Nephron progenitor cell (in vitro differentiated cells): ENCODE results near the gene RNPS1.

Experiments
- DNase-seq: peaks from one replicate; pipeline ENCODE4 v3.0.0; 2021
- H3K27ac Mint-ChIP-seq: 2 replicates; pipeline ENCODE4 v1.8.0; 2021; ENCODE audit warnings: mild to moderate bottlenecking, moderate library complexity, mixed read lengths
- H3K27me3 Mint-ChIP-seq: 2 replicates; pipeline ENCODE4 v1.8.0; 2021; ENCODE audit warnings: mild to moderate bottlenecking, low read depth, mixed read lengths; ENCODE audit not compliant: poor library complexity
- H3K36me3 Mint-ChIP-seq: 2 replicates; pipeline ENCODE4 v1.8.0; 2021; ENCODE audit warnings: low read depth, mixed read lengths
- H3K4me1 Mint-ChIP-seq: 2 replicates; pipeline ENCODE4 v1.8.0; 2021; ENCODE audit warnings: mixed read lengths
- H3K4me3 Mint-ChIP-seq: 2 replicates; pipeline ENCODE4 v1.8.0; 2021; ENCODE audit warnings: mild to moderate bottlenecking, moderate library complexity, mixed read lengths
- H3K9me3 Mint-ChIP-seq: 2 replicates; pipeline ENCODE4 v1.8.0; 2021; ENCODE audit warnings: mild to moderate bottlenecking, moderate library complexity, mixed read lengths
- CTCF ChIP-seq: fragments of 200-600 bp; sonication (generic); IDR thresholded peaks from 2 replicates; pipeline ENCODE4 v1.5.0; 2021; ENCODE audit warnings: antibody characterized with exemption

Gene RNPS1

GRCh38 chr16:2232094-2232990 lies 35.6 kb downstream of the RNPS1 start:
- no peak for TF ChIP-seq CTCF
- no peak overlapping the region for H3K4me3 Mint-ChIP-seq
- DNase-seq = no peak
- H3K4me1 Mint-ChIP-seq = no peaks in the 10 kb centered on the region
- H3K9me3 Mint-ChIP-seq = no peaks in the 10 kb centered on the region
- H3K27ac Mint-ChIP-seq = no peak overlapping the region
- H3K27me3 Mint-ChIP-seq = peaks cover 15% of the 10 kb centered on the region
- H3K36me3 Mint-ChIP-seq = no peaks in the 10 kb centered on the region

GRCh38 chr16:2231016-2231931 lies 36.7 kb downstream of the RNPS1 start:
- H3K9me3 Mint-ChIP-seq = no peaks in the 10 kb centered on the region
- H3K4me3 Mint-ChIP-seq = no peak overlapping the region
- peaks cover 5% of the 10 kb centered on the region for H3K36me3 Mint-ChIP-seq
- H3K27me3 Mint-ChIP-seq = peaks cover 10% of the 10 kb centered on the region
- DNase-seq = no peak
- TF ChIP-seq CTCF = no peak
- peaks cover 8% of the 10 kb centered on the region for H3K4me1 Mint-ChIP-seq
- H3K27ac Mint-ChIP-seq = peak overlapping the region; percentile 19

- no peak overlapping the region for H3K27ac Mint-ChIP-seq
- TF ChIP-seq CTCF = no peak
- H3K4me3 Mint-ChIP-seq = no peak overlapping the region
- H3K36me3 Mint-ChIP-seq = peaks cover 5% of the 10 kb centered on the region
- peaks cover 13% of the 10 kb centered on the region for H3K4me1 Mint-ChIP-seq
- no peaks in the 10 kb centered on the region for H3K9me3 Mint-ChIP-seq
- DNase-seq = no peak
- peaks cover 4% of the 10 kb centered on the region for H3K27me3 Mint-ChIP-seq
Observed at GRCh38 chr16:2230376-2230775, 37.5 kb downstream of the RNPS1 start.

GRCh38 chr16:2229632-2230250 lies 38.2 kb downstream of the RNPS1 start:
- Mint-ChIP-seq H3K27me3 (peaks cover 2% of the 10 kb centered on the region), H3K4me1 (peaks cover 16% of the 10 kb centered on the region), H3K27ac (no peak overlapping the region), H3K36me3 (peaks cover 5% of the 10 kb centered on the region), H3K4me3 (no peak overlapping the region), H3K9me3 (no peaks in the 10 kb centered on the region)
- no peak for TF ChIP-seq CTCF
- no peak for DNase-seq

GRCh38 chr16:2229091-2229490 lies 38.8 kb downstream of the RNPS1 start:
- no peak overlapping the region for H3K4me3 Mint-ChIP-seq
- H3K27me3 Mint-ChIP-seq = peaks cover 2% of the 10 kb centered on the region
- peaks cover 5% of the 10 kb centered on the region for H3K36me3 Mint-ChIP-seq
- TF ChIP-seq CTCF = no peak
- H3K4me1 Mint-ChIP-seq = peaks cover 23% of the 10 kb centered on the region
- no peak overlapping the region for H3K27ac Mint-ChIP-seq
- no peak for DNase-seq
- H3K9me3 Mint-ChIP-seq = no peaks in the 10 kb centered on the region
